Measurements from ENCODE around the gene PRMT9. TPM values are rescaled to one million over a fixed set of nuclear protein-coding genes. Genes with fewer than 3 reads are reported as not detected.

Gene PRMT9
- total and polyA plus RNA-seq, 10 of the 15 experiments (the other 5 are each of a cell fraction or from before 2014, with no cell fraction given) = 4.1 to 11.8 (median 7.6) TPM

DNA sequence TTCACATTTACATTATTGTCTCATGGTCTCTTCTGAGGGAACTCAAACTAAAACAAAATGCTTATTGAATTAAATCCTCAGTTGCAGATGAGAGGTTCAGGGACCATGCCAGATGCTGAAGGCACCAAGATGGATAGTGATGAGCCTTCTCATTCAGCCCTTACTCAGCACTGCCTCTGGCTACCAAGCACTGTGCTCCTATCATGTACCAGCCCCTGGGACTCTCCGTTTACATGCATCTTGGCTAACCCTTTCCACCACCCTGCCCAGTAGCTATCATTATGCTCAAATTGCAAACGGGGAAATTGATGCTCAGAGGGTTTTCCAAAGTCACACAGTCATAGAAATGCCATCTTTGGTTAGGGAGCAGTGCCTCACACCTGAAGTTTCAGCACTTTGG, 89.4 kb downstream of the PRMT9 start:
- ATAC-seq (no peak), DNase-seq (ENCODE audit: low read depth, low spot score) (no peak), FAIRE-seq (no peak)
- no peak overlapping the region for H3K9ac ChIP-seq (ENCODE audit: control insufficient read depth, insufficient read depth, low read length)
- no TSS peak for BruUV-seq (replicated peaks)
- H3K4me2 ChIP-seq (ENCODE audit: control insufficient read depth, insufficient read depth) = no peak overlapping the region
- no peaks in the 10 kb centered on the region for H3K4me1 ChIP-seq (ENCODE audit: control insufficient read depth, insufficient read depth, low read length)
- TF ChIP-seq, protein P1, sequence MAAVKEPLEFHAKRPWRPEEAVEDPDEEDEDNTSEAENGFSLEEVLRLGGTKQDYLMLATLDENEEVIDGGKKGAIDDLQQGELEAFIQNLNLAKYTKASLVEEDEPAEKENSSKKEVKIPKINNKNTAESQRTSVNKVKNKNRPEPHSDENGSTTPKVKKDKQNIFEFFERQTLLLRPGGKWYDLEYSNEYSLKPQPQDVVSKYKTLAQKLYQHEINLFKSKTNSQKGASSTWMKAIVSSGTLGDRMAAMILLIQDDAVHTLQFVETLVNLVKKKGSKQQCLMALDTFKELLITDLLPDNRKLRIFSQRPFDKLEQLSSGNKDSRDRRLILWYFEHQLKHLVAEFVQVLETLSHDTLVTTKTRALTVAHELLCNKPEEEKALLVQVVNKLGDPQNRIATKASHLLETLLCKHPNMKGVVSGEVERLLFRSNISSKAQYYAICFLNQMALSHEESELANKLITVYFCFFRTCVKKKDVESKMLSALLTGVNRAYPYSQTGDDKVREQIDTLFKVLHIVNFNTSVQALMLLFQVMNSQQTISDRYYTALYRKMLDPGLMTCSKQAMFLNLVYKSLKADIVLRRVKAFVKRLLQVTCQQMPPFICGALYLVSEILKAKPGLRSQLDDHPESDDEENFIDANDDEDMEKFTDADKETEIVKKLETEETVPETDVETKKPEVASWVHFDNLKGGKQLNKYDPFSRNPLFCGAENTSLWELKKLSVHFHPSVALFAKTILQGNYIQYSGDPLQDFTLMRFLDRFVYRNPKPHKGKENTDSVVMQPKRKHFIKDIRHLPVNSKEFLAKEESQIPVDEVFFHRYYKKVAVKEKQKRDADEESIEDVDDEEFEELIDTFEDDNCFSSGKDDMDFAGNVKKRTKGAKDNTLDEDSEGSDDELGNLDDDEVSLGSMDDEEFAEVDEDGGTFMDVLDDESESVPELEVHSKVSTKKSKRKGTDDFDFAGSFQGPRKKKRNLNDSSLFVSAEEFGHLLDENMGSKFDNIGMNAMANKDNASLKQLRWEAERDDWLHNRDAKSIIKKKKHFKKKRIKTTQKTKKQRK (IDR thresholded peaks at IDR 0.05; ENCODE audit: low read depth, low read length) = no peak
- TF ChIP-seq POU2F2 (IDR thresholded peaks at IDR 0.05; ENCODE audit: borderline replicate concordance, low read depth, low read length) (no peak), BMI1 (IDR thresholded peaks at IDR 0.05; ENCODE audit: borderline replicate concordance) (no peak), RELA (IDR thresholded peaks at IDR 0.05; ENCODE audit: borderline replicate concordance, partially characterized antibody) (no peak), SIX5 (IDR thresholded peaks at IDR 0.05; ENCODE audit: low read depth, low read length, severe bottlenecking) (no peak), WRNIP1 (IDR thresholded peaks at IDR 0.05; ENCODE audit: borderline replicate concordance, low read depth, low read length) (no peak), ZNF217 (IDR thresholded peaks at IDR 0.05) (no peak), IKZF2 (IDR thresholded peaks at IDR 0.05) (no peak), BHLHE40 (IDR thresholded peaks at IDR 0.05; ENCODE audit: borderline replicate concordance in 1 of 2, low read depth in 2 of 2, low read length in 1 of 2) (no peak), BCL11A (IDR thresholded peaks at IDR 0.05; ENCODE audit: low read depth, low read length) (no peak), TCF3 (IDR thresholded peaks at IDR 0.05; ENCODE audit: borderline replicate concordance, insufficient read depth, low read depth, low read length) (no peak), NR2C2 (IDR thresholded peaks at IDR 0.05; ENCODE audit: borderline replicate concordance, control insufficient read depth, insufficient read length, low read depth) (no peak), BRCA1 (IDR thresholded peaks at IDR 0.05; ENCODE audit: low read depth, low read length) (no peak)
- TF ChIP-seq, protein P2, sequence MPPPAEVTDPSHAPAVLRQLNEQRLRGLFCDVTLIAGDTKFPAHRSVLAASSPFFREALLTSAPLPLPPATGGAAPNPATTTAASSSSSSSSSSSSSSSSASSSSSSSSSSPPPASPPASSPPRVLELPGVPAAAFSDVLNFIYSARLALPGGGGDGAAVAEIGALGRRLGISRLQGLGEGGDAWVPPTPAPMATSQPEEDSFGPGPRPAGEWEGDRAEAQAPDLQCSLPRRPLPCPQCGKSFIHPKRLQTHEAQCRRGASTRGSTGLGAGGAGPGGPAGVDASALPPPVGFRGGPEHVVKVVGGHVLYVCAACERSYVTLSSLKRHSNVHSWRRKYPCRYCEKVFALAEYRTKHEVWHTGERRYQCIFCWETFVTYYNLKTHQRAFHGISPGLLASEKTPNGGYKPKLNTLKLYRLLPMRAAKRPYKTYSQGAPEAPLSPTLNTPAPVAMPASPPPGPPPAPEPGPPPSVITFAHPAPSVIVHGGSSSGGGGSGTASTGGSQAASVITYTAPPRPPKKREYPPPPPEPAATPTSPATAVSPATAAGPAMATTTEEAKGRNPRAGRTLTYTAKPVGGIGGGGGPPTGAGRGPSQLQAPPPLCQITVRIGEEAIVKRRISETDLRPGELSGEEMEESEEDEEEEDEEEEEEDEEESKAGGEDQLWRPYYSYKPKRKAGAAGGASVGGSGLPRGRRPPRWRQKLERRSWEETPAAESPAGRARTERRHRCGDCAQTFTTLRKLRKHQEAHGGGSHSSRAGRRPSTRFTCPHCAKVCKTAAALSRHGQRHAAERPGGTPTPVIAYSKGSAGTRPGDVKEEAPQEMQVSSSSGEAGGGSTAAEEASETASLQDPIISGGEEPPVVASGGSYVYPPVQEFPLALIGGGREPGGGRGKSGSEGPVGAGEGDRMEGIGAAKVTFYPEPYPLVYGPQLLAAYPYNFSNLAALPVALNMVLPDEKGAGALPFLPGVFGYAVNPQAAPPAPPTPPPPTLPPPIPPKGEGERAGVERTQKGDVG (CRISPR knock-in tag; IDR thresholded peaks at IDR 0.05) = no peak
- CTCF ChIA-PET = interaction anchor here (1.2 to 10.3 kb wide), 2 partner anchors 76 to 272 kb away, joined by 4 to 105 read pairs; no protein-coding TSS in a partner anchor
- 22% methylated on average over 2 of the region's 2 CpGs for WGBS (ENCODE audit: insufficient coverage, insufficient replicate concordance, low lambda C conversion rate, missing lambda C conversion rate)
- no peaks in the 10 kb centered on the region for H3K36me3 ChIP-seq (ENCODE audit: control insufficient read depth in 2 of 2, insufficient read depth in 2 of 2, low read length in 1 of 2)
- H3K27me3 ChIP-seq (replicated peaks in 1 of 2; ENCODE audit: control insufficient read depth in 2 of 2, insufficient read depth in 2 of 2, low read length in 1 of 2) = no peaks in the 10 kb centered on the region
- SMC1A ChIA-PET (ENCODE audit: uncharacterized antibody, unreplicated experiment) = interaction anchor here (0.6 to 0.9 kb wide), 2 partner anchors 79 to 137 kb away, joined by 3 to 4 read pairs; no protein-coding TSS in a partner anchor
- intact Hi-C loops (cut with micrococcal nuclease; ENCODE audit: unreplicated experiment) = no loop called here
- no peaks in the 10 kb centered on the region for H4K20me1 ChIP-seq (ENCODE audit: control insufficient read depth, insufficient read depth)
- RAD21 ChIA-PET (ENCODE audit: unreplicated experiment) = interaction anchor here (0.7 to 7.7 kb wide), 2 partner anchors 116 to 271 kb away, joined by 4 to 85 read pairs; no protein-coding TSS in a partner anchor
- H2AFZ ChIP-seq (ENCODE audit: control insufficient read depth, low read depth, low read length) = no peak overlapping the region
- H3K4me3 ChIP-seq = no peak overlapping the region
- no peaks in the 10 kb centered on the region for H3K9me3 ChIP-seq (replicated peaks; ENCODE audit: control insufficient read depth, insufficient read depth, low read length)
- no peaks in the 10 kb centered on the region for H3K79me2 ChIP-seq (ENCODE audit: control insufficient read depth, insufficient read depth, low read length)
- in situ Hi-C loops (cut with MboI) = no loop called here
- no peak overlapping the region for H3K27ac ChIP-seq (ENCODE audit: control insufficient read depth, insufficient read depth)
- POLR2A ChIA-PET = no interaction called here

All from GM12878 (cell line).